Measurements from ENCODE around the gene SEMA5A.

DNA sequence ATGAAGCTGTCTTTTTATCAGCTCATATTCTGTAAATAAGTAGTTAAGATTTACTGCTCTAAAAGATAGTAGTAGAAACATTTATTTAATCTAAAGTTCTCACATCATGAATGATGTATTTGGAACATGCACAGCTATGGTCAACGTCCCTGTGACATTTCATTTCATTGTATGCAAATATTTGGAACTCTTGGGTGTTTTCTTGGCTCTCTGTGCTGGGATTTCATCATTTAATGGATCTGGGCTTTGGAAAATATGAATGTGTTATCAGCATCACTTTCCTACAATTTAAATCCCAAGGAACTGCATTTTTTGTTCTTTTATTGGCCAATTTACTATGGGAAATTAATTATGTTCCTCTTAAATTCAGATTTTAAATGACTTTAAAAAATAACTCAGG lies 462.9 kb downstream of the SEMA5A start:
- TF ChIP-seq, protein P1, sequence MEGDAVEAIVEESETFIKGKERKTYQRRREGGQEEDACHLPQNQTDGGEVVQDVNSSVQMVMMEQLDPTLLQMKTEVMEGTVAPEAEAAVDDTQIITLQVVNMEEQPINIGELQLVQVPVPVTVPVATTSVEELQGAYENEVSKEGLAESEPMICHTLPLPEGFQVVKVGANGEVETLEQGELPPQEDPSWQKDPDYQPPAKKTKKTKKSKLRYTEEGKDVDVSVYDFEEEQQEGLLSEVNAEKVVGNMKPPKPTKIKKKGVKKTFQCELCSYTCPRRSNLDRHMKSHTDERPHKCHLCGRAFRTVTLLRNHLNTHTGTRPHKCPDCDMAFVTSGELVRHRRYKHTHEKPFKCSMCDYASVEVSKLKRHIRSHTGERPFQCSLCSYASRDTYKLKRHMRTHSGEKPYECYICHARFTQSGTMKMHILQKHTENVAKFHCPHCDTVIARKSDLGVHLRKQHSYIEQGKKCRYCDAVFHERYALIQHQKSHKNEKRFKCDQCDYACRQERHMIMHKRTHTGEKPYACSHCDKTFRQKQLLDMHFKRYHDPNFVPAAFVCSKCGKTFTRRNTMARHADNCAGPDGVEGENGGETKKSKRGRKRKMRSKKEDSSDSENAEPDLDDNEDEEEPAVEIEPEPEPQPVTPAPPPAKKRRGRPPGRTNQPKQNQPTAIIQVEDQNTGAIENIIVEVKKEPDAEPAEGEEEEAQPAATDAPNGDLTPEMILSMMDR (IDR thresholded peaks at IDR 0.05): no peak
- TF ChIP-seq POLR2A (IDR thresholded peaks at IDR 0.05): no peak
